Lower leg skin (tissue), 4 donors: Measurements from ENCODE around the gene ENPP3. TPM values are rescaled to one million over a fixed set of nuclear protein-coding genes. Genes with fewer than 3 reads are reported as not detected.
A peak's percentile ranks its signal among the peaks of the same experiment; 100 is the strongest.

Source experiments
- DNase-seq, 2 donors: peaks; one replicate each; pipeline ENCODE4 v3.0.0-alpha.2; 2019; ENCODE audit warnings: low spot score in 2 of 2
- H3K4me3 ChIP-seq: fragments of 200-600 bp; sonication (generic); 2 replicates; pipeline ENCODE4 v1.5.1; 2017; ENCODE audit warnings: mild to moderate bottlenecking, low read depth; ENCODE audit not compliant: poor library complexity, severe bottlenecking
- POLR2A ChIP-seq, 2 donors: fragments of 450-650 bp; IDR thresholded peaks; one replicate each; pipeline ENCODE4 v1.6.1; 2016 to 2017; ENCODE audit warnings: antibody characterized with exemption in 2 of 2, mild to moderate bottlenecking in 1 of 2, moderate library complexity in 1 of 2
- WGBS, 2 donors: methylation state at CpG; one replicate each; pipeline ENCODE4 v1.1.5; 2018; 5-methylcytosine and 5-hydroxymethylcytosine counted together
- intact Hi-C: fragments of 100-400 bp; cut with DNase I; formaldehyde crosslinking; loops from one replicate; pipeline ENCODE4 v1.15.0; 2023; ENCODE audit warnings: low total_unique reads
- total RNA-seq, 4 donors: library from RNA; depleted of rRNA; stranded (reverse); fragments of >200 nt; gene quantifications; one replicate each; pipeline ENCODE4 v1.1.0, GENCODE V29; 2016
- TF ChIP-seq, protein P1 (sequence below), 3 donors: fragments of 450-650 bp; IDR thresholded peaks; one replicate each; pipeline ENCODE4 v1.5.1; 2016; ENCODE audit warnings: antibody characterized with exemption in 3 of 3, mild to moderate bottlenecking in 3 of 3, moderate library complexity in 2 of 3

Gene ENPP3
- total RNA-seq, 4 donors from 2014 or later, result 0.11 to 1.2 (median 0.76) TPM; not detected in 1

DNA sequence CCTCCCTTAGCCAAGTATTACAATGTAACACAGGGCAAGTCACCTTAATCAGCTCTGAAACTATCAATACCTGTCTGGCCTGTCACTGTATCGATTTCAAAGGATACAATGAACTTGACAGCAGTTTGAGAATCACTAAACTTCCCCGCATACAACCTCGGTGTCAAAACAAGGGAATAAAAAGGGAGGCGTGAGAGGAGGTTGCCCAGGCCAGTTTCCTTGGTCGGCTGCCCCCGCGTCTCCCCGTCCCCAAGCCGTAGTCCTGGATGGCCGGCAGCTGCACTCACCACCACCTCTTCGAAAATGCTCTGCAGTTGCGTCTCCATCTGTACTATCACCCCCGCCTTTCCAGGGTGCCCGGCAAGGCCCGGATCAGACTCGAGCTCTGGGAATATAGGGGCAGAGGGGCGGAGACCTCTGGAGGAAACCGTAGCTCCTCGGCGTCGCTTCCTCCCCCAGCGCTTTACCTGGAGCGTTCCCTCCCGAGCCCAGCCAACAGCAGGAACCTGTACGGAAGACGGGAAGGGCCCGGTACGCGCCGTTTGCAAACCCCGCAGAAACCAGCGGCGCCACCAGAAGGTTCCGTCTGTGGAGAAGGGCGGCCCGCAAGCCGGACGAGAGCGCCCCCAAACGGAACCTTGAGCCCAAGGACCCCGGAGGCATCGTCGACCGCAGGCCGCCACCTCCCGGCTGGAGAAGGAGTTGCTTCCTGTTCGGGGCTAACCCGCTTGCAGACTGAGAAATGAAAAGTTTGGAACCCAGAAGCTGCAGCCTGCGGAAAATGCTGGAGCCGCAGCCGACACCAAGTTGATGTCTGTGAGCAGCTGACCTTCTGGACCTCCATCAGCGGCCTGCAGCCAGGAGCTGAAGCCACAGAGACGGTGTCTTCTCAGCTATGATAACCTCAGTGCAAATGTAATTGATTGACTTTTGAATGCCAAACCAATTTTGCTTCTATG is 9.1 kb upstream of the ENPP3 start, which contains the start of gene MED23:
TSS of gene MED23 (minus strand) at position 519 of the 959 bp plus-strand sequence. CDS start at position 326, 193 bp downstream.
- intact Hi-C loops, result no loop called here
- TF ChIP-seq, protein P1, sequence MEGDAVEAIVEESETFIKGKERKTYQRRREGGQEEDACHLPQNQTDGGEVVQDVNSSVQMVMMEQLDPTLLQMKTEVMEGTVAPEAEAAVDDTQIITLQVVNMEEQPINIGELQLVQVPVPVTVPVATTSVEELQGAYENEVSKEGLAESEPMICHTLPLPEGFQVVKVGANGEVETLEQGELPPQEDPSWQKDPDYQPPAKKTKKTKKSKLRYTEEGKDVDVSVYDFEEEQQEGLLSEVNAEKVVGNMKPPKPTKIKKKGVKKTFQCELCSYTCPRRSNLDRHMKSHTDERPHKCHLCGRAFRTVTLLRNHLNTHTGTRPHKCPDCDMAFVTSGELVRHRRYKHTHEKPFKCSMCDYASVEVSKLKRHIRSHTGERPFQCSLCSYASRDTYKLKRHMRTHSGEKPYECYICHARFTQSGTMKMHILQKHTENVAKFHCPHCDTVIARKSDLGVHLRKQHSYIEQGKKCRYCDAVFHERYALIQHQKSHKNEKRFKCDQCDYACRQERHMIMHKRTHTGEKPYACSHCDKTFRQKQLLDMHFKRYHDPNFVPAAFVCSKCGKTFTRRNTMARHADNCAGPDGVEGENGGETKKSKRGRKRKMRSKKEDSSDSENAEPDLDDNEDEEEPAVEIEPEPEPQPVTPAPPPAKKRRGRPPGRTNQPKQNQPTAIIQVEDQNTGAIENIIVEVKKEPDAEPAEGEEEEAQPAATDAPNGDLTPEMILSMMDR (IDR thresholded peaks at IDR 0.05), result peak in 1 of 3 donors; percentile 98
- TF ChIP-seq POLR2A (IDR thresholded peaks at IDR 0.05), result no peak
- H3K4me3 ChIP-seq, result peak within 1 kb of the TSS; percentile 64
- WGBS, 2 donors, result 0% methylated on average over 46 of the region's 53 CpGs
- DNase-seq, result peak; percentile 91 to 99

DNA sequence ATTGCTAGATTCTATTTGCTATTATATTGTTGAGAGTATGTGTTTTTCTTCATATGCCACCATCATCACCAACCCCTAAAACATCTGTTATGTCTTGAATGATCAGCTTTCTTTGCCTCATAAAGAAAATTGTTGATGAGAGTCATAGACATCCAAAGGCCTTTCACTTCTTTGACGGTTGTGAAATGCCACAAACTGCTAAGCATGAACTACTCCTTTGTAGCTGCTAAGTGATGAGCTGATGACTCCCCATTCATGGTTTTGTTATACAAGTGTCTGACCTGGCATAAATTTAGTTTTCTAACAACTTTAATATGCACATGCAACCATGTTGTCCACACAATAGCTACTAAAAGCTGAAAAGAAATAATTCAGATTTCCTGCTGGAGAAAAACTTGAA is 8.4 kb upstream of the ENPP3 start:
- intact Hi-C loops, result no loop called here
- DNase-seq, result no peak
- WGBS, 2 donors, result 8 to 11% methylated on average over 1 of the region's 1 CpG

DNA sequence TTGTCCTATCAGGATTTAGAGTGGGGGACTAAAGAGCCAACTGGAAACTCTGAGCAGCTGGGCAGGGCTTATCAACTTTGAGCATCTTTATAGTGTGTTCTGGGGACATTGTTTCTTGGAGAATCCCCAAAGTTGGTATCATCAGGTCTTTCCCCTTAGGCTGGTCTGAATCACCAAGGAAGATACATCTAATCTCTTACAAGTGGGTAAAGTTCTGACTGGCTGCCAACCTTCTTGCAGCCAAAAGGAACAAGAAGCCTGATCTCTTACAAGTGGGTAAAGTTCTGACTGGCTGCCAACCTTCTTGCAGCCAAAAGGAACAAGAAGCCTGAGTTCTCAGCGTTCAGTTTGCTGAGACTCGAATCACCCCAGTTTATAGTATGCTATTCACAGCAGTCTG is 7.5 kb upstream of the ENPP3 start:
- H3K4me3 ChIP-seq, result no peak overlapping the region
- DNase-seq, result peak in 1 of 2 donors; percentile 23
- TF ChIP-seq, protein P1 (IDR thresholded peaks at IDR 0.05), result no peak
- no peak for TF ChIP-seq POLR2A (IDR thresholded peaks at IDR 0.05)
- intact Hi-C loops, result no loop called here
- WGBS, 2 donors, result 30% methylated on average over 2 of the region's 2 CpGs

More for the DNA sequence above, 8.4 kb upstream of the ENPP3 start:
- no peak overlapping the region for H3K4me3 ChIP-seq
- TF ChIP-seq, protein P1 (IDR thresholded peaks at IDR 0.05), result no peak

DNA sequence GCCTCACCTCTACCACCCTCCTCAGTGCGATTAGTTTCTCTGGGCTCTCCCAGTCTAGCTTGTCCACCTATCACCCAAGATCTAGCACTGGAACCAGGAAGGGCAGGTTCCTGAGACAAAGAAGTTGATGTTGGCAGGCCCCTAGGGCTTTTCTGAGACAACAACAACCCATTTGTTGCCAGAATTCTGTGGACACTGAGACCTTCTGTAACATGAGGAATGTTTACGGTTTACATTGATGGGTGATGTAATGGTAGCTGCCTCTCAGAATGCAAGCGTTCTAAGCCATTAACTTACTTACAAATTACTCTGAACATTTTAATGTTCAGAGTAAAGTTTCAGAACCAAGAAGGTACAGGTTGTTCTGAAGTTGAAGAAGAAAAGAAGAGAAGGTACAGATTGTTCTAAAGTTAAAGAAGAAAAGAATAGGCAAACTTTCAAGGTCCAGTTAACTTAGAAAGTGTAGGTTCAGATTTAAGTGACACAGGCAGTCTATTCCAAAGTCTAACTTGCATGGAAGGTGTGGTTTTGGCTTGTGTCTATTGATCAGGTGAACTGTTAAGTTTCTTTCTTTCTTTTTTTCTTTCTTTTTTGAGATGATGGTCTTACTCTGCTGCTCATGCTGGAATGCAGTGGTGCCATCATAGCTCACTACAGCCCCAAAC is 5.3 kb upstream of the ENPP3 start:
- no peak overlapping the region for H3K4me3 ChIP-seq
- 65 to 81% methylated on average over 3 of the region's 3 CpGs for WGBS, 2 donors
- DNase-seq, result no peak
- no peak for TF ChIP-seq POLR2A (IDR thresholded peaks at IDR 0.05)
- intact Hi-C loops, result no loop called here

DNA sequence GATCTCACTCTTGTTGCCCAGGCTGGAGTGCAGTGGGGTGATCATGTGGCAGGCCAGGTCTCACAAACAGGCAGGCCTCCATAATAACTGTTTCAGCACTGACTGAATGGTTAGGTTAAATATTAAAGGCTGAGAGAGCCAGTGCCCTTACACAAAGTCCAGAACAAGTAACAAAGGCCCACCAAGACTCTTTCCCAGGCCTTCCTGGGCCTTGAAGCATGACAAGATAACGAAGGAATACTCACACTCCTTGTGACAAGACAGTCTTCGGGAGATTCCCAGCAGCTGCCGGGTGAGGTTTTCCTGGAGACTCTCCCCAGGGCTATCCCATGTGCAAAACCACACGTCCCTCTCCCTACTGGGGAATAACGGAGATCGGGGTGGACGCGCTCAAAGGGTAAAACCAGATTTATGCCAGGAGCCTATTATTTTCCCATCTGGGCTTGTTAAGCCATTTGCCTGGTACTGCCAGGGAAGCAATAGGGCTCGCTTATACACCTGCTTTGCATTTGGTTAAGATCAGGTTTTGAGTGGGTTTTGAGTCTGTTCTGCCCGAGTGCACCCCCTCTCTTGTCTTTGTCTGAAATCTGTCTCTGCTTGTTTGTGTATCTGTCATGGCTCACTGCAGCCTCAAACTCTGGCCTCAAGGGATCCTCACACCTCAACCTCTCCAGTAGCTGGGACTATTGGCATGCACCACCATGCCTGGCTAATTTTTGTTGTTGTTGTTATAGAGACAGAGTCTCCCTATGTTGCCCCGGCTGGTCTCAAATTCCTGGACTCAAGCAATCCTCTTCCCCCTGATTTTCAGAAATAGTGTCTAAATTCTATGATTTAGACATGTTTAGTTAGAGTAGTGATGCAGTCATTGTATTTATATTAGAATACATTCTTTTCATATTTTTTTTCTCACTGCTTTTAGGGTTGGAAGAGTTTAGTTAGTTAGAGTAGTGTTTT is 1.4 kb upstream of the ENPP3 start:
- TF ChIP-seq, protein P1 (IDR thresholded peaks at IDR 0.05), result no peak
- no peak for TF ChIP-seq POLR2A (IDR thresholded peaks at IDR 0.05)
- DNase-seq, result no peak
- H3K4me3 ChIP-seq, result no peak overlapping the region
- intact Hi-C loops, result no loop called here
- WGBS, 2 donors, result 90 to 93% methylated on average over 11 of the region's 11 CpGs
